IPS-15b (cell line): Measurements from ENCODE around the gene POLR1G.

Source experiments
- H3K27me3 ChIP-seq: one replicate; pipeline ENCODE4 v1.6.1; 2013; ENCODE audit warnings: low read length; ENCODE audit not compliant: control insufficient read depth, insufficient read depth
- H3K36me3 ChIP-seq: one replicate; pipeline ENCODE4 v1.6.1; 2013; ENCODE audit warnings: low read length; ENCODE audit not compliant: control insufficient read depth, insufficient read depth
- H3K4me1 ChIP-seq: one replicate; pipeline ENCODE4 v1.6.1; 2013; ENCODE audit warnings: mild to moderate bottlenecking, low read length; ENCODE audit not compliant: control insufficient read depth, insufficient read depth
- H3K4me3 ChIP-seq: one replicate; pipeline ENCODE4 v1.5.1; 2013; ENCODE audit warnings: low read depth, low read length
- H3K9ac ChIP-seq: one replicate; pipeline ENCODE4 v1.6.1; 2013; ENCODE audit warnings: low read depth, mild to moderate bottlenecking, low read length
- H3K9me3 ChIP-seq: one replicate; pipeline ENCODE4 v1.6.1; 2013; ENCODE audit warnings: mild to moderate bottlenecking, low read length; ENCODE audit not compliant: control insufficient read depth, insufficient read depth

Gene POLR1G

DNA sequence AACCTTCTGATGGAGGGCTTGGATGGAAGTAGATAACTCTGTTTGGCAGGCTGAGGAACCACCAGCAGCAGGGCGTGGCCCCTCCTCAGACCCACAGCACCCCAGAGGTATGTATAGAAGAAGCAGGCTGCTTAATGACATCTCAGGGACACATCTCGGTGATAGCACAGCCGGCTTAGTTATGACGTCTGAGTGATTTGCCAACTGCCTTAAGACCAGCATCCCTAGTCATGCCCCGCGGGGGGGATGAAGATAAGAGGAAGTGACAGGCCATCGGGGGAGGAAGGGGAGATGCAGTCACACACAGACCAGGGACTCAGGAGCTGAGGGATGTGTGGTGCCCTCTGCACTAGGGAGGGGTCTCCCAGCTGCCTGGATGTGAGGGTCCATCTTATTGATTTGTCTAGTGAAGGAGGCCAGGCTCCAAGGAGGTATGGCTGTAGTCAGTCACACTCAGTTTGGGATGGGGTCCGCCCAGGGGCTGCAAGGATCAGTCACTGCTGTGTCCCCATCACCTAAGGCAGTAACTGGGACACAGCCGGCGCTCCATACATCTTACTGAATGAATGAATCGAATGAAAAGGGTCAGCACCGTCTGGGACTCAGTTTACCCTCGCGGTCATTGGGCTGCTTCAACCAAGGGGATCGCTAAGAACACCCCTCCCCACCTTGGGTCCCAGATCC is 36.5 kb downstream of the POLR1G start:
- peak overlapping the region; percentile 66 for H3K4me3 ChIP-seq
- H3K9ac ChIP-seq = no peak overlapping the region
- no peaks in the 10 kb centered on the region for H3K4me1 ChIP-seq
- H3K9me3 ChIP-seq = no peaks in the 10 kb centered on the region
- no peaks in the 10 kb centered on the region for H3K36me3 ChIP-seq
- H3K27me3 ChIP-seq = peaks cover 27% of the 10 kb centered on the region

DNA sequence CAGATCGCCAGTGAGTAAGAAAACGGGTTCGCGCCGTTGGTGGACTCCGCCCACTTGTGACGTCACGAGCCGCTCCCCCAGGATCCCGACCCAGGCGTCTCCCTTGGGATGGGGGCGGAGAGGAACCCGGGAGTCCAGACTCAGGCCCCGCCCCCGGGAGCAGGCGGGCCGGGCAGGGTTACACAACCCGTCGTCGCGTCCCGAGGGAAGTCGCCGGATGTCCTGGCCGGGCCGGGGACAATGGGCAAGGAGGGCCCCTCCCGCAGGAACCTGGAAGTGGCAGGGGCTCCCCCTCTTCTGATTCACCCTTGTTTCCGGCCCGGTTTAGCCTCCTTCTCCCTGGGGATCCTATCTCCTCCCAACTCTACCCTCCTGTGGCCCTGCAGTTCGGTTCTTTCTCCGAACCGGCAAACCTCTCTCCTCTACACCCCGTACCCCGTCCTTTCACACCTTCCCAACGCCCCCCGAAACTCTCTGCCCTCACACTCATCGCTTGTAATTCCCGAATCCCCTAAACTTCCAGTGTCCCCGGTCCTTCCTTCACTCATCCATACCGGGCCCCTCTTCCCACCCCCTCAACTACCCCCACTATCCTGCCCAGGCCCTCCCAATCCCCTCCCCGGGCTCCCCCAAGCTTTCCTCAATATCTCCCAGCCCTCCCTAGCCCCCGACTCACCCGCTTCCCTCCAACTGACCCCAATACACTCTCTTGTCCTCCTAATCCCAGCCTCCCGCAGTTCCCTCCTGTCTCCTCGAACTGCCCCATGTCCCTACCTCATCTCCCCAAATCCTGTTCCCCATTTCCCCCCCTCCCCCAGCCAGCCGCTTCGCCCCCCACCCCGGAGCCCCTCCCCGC is 37.2 kb downstream of the POLR1G start:
- Histone ChIP-seq H3K4me3 (peak overlapping the region; percentile 66), H3K9ac (no peak overlapping the region), H3K27me3 (peaks cover 27% of the 10 kb centered on the region), H3K9me3 (no peaks in the 10 kb centered on the region), H3K4me1 (no peaks in the 10 kb centered on the region), H3K36me3 (no peaks in the 10 kb centered on the region)

DNA sequence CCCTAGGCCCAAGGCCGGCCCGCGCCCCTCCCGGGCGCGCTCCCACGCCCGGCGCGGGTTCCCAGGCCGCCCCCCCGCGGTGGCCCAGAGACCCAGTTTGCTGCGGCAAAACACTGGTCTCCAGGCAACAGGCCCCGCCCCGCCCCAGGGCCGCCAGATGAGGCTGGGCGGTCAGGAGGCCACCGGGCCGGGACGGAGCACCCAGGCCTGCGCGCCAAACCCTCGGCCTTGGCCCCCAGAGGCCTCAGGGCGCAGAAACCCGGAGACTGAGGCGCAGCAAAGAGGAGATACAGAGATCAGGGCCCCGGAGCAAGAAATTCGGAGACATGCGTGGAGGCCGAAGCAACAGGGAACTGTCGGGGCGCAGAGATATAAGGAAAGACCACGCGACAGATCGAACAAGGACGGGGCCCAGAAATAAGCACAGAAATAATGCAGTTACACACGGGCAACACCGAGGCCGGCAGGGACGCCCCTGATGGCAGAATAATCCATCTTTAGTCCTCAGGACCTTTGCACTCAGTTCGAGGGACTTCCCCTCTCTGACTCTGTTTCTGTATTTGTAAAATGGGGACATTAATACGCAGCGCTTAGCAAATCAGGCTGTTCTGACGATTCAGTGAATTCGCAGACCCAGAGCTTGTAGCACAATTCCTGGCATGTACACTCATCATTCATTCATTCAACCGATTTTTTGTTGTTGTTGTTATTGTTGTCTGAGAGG is 38.0 kb downstream of the POLR1G start:
- Histone ChIP-seq H3K27me3 (peaks cover 27% of the 10 kb centered on the region), H3K4me1 (no peaks in the 10 kb centered on the region), H3K36me3 (no peaks in the 10 kb centered on the region), H3K9me3 (no peaks in the 10 kb centered on the region), H3K9ac (peak overlapping the region; percentile 47), H3K4me3 (peak overlapping the region; percentile 58)

DNA sequence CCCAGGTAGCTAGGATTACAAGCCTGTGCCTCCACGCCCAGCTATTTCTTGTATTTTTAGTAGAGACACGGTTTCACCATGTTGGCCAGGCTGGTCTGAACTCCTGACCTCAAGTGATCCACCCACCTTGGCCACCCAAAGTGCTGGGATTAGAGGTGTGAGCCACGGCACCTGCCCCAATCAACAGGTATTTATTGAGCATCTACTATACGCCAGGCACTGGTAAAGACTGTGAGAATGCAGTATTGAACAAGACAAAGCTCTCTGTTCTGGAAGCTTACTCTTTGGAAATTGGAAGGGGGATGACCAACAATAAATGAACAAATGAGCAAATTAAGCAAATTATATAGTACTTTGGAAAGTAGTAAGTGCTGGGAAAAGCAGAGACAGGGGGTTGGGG is 38.7 kb downstream of the POLR1G start:
- H3K36me3 ChIP-seq = no peaks in the 10 kb centered on the region
- H3K9me3 ChIP-seq = no peaks in the 10 kb centered on the region
- peaks cover 2% of the 10 kb centered on the region for H3K4me1 ChIP-seq
- peaks cover 32% of the 10 kb centered on the region for H3K27me3 ChIP-seq
- H3K9ac ChIP-seq = no peak overlapping the region
- H3K4me3 ChIP-seq = no peak overlapping the region

DNA sequence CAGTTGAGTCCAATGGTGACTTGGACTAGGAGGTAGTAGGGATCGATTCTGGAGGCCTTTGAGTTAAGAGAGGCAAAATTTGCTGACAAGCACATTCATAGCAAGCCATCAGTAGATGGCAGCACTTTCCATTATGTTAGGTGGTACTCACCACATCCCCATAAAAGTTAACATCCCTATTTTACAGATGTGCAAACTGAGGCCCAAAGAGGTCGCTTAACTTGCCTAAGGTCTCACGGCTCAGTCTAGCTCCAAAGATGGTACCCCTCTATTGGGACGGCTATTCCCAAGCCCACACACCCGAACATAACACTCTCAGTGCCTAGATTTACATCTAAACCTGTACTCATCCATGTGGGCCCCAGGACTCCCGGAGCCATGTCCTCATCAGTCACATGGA is 39.9 kb downstream of the POLR1G start:
- Histone ChIP-seq H3K4me3 (no peak overlapping the region), H3K36me3 (no peaks in the 10 kb centered on the region), H3K9ac (no peak overlapping the region), H3K9me3 (no peaks in the 10 kb centered on the region), H3K4me1 (peaks cover 3% of the 10 kb centered on the region), H3K27me3 (peaks cover 27% of the 10 kb centered on the region)

DNA sequence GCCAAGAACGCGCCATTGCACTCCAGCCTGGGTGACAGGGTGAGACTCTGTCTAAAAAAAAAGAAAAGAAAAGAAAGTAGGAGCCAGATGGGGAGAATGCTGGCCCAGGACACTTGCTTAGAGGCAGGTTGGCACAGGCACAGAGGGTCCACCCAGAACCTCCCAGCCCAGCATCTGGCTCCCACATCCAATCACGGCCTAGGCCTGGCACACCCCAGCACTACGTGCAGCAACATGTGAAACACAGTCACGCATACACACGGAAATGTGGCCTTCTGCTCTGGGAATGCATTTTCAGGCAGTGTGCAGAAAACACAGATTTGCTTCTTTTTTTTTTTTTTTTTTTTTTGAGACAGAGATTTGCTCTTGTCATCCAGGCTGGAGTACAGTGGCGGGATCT is 40.5 kb downstream of the POLR1G start:
- H3K9me3 ChIP-seq = no peaks in the 10 kb centered on the region
- H3K4me1 ChIP-seq = peaks cover 3% of the 10 kb centered on the region
- peaks cover 33% of the 10 kb centered on the region for H3K27me3 ChIP-seq
- H3K9ac ChIP-seq = no peak overlapping the region
- H3K4me3 ChIP-seq = no peak overlapping the region
- H3K36me3 ChIP-seq = no peaks in the 10 kb centered on the region

DNA sequence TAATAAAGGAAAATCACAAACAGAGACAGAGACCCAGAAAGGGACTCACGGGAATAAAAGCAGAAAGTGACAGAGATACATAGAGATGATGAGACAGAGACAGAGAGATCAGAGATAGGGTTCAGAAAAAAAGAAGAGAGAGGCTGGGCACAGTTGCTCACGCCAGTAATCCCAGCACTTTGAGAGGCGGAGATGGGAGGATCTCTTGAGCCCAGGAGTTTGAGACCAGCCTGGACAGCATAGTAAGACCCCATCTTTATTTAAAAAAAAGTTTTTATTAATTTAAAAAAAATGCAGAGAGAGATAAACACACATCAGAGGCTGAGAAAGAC is 41.9 kb downstream of the POLR1G start:
- no peak overlapping the region for H3K4me3 ChIP-seq
- H3K9ac ChIP-seq = no peak overlapping the region
- H3K9me3 ChIP-seq = no peaks in the 10 kb centered on the region
- no peaks in the 10 kb centered on the region for H3K36me3 ChIP-seq
- peaks cover 3% of the 10 kb centered on the region for H3K4me1 ChIP-seq
- peaks cover 27% of the 10 kb centered on the region for H3K27me3 ChIP-seq

DNA sequence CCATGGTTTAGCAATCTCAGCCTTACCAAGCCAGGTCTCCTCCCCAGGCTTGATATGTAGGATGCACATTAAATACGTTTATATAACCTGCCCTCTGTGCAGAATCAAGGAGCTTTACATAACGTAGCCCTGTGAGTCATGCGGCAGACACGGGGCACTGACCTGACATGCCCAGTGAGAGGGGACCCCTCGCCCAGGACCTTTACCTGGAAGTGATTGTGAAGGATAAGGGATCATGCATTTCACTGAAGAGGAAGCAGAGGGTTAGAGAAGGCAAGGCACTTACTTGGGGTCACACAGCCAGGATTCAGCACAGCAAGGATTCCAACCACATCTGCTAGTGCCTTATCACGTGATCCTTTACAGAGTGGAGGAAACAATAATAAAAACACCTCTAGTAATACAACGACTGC is 42.4 kb downstream of the POLR1G start:
- H3K4me1 ChIP-seq = peaks cover 3% of the 10 kb centered on the region
- no peaks in the 10 kb centered on the region for H3K9me3 ChIP-seq
- peaks cover 27% of the 10 kb centered on the region for H3K27me3 ChIP-seq
- no peaks in the 10 kb centered on the region for H3K36me3 ChIP-seq
- H3K4me3 ChIP-seq = no peak overlapping the region
- no peak overlapping the region for H3K9ac ChIP-seq

DNA sequence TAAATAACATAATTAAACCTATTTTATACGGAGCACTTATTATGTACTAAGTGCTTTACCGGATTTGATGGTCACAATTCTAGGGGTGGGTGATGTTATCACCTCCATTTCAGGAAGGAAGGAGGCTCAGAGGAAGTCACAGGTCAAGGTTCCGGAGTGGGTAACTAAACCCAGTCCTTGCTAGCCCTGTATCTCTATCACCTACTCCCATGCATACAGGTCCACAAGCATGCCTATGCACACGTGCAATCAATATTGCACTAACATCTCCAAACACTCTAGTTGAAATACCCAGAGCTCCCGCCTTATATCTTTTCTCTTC is 43.5 kb downstream of the POLR1G start:
- Histone ChIP-seq H3K9me3 (no peaks in the 10 kb centered on the region), H3K4me1 (peaks cover 3% of the 10 kb centered on the region), H3K9ac (no peak overlapping the region), H3K36me3 (no peaks in the 10 kb centered on the region), H3K4me3 (peak overlapping the region; percentile 55), H3K27me3 (peaks cover 24% of the 10 kb centered on the region)

DNA sequence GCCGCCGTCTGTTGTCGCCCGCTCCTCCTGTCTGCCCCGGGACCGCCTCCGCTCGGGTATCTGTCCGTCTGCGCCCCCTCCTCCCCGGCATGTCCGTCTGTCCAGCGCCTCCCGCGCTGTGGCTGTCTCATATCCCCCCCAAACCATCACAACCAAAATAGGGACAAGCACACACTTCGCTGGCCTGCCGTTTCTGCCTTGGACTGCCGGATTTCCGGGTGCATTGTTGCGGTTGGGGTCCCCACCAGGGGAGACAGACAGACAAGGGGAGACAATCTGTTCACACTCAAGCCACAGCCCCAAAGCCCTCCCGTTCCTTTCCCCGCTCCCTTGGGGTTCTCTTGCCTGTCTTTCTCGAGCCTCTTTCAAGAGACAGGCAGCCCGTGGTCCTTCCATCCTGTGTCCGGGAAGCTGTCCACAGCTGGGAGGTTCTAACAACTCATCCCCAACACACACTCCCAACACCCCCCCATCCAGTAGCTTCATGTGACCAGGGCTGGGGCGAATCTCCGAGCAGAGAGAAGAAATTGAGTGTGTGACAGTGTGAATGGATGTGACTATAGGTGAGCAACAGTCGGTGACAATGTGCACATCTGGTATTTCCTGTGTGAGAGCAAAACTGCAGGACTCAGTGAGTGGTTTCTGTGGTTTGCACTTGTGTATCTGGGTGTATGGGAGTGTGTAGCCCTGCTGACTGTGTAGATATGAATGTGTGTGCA is 44.8 kb downstream of the POLR1G start:
- H3K9ac ChIP-seq = no peak overlapping the region

DNA sequence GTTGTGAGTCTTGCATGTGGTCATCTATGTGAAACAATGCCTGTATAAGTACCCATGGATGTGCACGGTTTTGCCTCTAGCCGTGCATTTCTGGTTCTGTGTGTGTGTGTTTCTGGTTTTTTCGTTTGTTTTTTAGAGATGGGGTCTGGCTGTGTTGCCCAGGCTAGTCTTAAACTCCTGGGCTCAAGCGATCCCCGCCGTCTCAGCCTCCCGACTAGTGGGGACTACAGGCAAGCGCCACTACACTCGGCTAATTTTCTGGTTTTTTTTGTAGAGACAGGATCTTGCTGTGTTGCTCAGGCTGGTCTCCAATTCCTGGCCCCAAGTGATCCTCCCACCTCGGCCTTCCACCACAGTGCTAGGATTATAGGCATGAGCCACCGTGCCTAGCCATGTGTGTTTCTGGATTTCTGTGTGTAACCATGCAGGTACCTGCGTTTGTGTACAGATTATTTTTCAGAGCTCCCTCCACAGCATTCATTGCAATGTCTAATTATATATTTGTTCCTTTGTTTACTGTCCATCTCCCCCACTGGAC is 45.5 kb downstream of the POLR1G start:
- no peak overlapping the region for H3K4me3 ChIP-seq
- H3K9ac ChIP-seq = no peak overlapping the region

More for the DNA sequence above, 44.8 kb downstream of the POLR1G start:
- H3K9me3 ChIP-seq = no peaks in the 10 kb centered on the region
- no peaks in the 10 kb centered on the region for H3K36me3 ChIP-seq
- H3K4me1 ChIP-seq = peaks cover 3% of the 10 kb centered on the region
- peak overlapping the region; percentile 54 for H3K4me3 ChIP-seq
- peaks cover 18% of the 10 kb centered on the region for H3K27me3 ChIP-seq

More for the DNA sequence above, 45.5 kb downstream of the POLR1G start:
- Histone ChIP-seq H3K4me1 (peaks cover 3% of the 10 kb centered on the region), H3K9me3 (no peaks in the 10 kb centered on the region), H3K36me3 (no peaks in the 10 kb centered on the region), H3K27me3 (peaks cover 18% of the 10 kb centered on the region)
